Chondrocyte (in vitro differentiated cells): ENCODE data around the gene PPFIBP1. TPM values are rescaled to one million over a fixed set of nuclear protein-coding genes. Genes with fewer than 3 reads are reported as not detected.

Experiments
- DNase-seq: peaks from one replicate; pipeline ENCODE4 v3.0.0; 2021; ENCODE audit warnings: mixed read lengths, low spot score
- H3K27ac Mint-ChIP-seq: one replicate; pipeline ENCODE4 v1.8.0; 2021; ENCODE audit warnings: mild to moderate bottlenecking, moderate library complexity, mixed read lengths; ENCODE audit not compliant: unreplicated experiment
- H3K27me3 Mint-ChIP-seq: 2 replicates; pipeline ENCODE4 v1.8.0; 2021; ENCODE audit warnings: low read depth, mixed read lengths
- H3K36me3 Mint-ChIP-seq: 2 replicates; pipeline ENCODE4 v1.8.0; 2021; ENCODE audit warnings: low read depth, mixed read lengths
- H3K4me1 Mint-ChIP-seq: 2 replicates; pipeline ENCODE4 v1.8.0; 2021; ENCODE audit warnings: low read depth, mild to moderate bottlenecking, mixed read lengths
- H3K4me3 Mint-ChIP-seq: one replicate; pipeline ENCODE4 v1.8.0; 2021; ENCODE audit warnings: mild to moderate bottlenecking, moderate library complexity, mixed read lengths; ENCODE audit not compliant: unreplicated experiment
- H3K9me3 Mint-ChIP-seq: 2 replicates; pipeline ENCODE4 v1.8.0; 2021; ENCODE audit warnings: low read depth, mixed read lengths
- CTCF ChIP-seq: fragments of 200-600 bp; sonication (generic); IDR thresholded peaks from 2 replicates; pipeline ENCODE4 v1.5.0; 2021; ENCODE audit warnings: antibody characterized with exemption, mild to moderate bottlenecking, moderate library complexity
- total RNA-seq: library from RNA; stranded (reverse); gene quantifications from 3 replicates; pipeline ENCODE4 v1.2.1, GENCODE V29; 2021

Gene PPFIBP1
- total RNA-seq, 1 donor from 2014 or later = 85.0 TPM

- Mint-ChIP-seq H3K27me3 (no peaks in the 10 kb centered on the region), H3K27ac (peak overlapping the region; percentile 9), H3K4me3 (no peak overlapping the region), H3K4me1 (peaks cover 10% of the 10 kb centered on the region), H3K36me3 (no peaks in the 10 kb centered on the region), H3K9me3 (peaks cover 3% of the 10 kb centered on the region)
- no peak for TF ChIP-seq CTCF
- no peak for DNase-seq
Observed at GRCh38 chr12:27511031-27511722, 12.8 kb upstream of the PPFIBP1 start.

DNA sequence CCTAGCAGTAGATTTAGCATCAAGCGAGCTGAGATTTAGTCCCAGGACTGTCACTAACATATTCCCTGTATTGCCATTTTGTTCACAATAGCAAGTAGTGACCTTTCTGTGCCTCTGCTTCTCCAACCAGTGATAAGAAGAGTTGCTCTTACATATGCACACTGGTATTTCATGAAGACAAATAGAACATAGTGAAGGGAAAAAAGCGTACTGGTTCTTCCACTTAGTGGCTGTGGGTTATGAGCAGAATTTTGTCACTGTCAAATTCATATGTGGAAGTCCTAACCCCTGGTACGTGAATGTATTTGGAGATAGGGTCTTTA lies 12.3 kb upstream of the PPFIBP1 start:
- no peak for TF ChIP-seq CTCF
- Mint-ChIP-seq H3K27ac (peak overlapping the region; percentile 9), H3K36me3 (no peaks in the 10 kb centered on the region), H3K9me3 (peaks cover 2% of the 10 kb centered on the region), H3K4me3 (no peak overlapping the region), H3K27me3 (no peaks in the 10 kb centered on the region), H3K4me1 (peaks cover 10% of the 10 kb centered on the region)
- DNase-seq = no peak

GRCh38 chr12:27513155-27513824 lies 10.7 kb upstream of the PPFIBP1 start:
- TF ChIP-seq CTCF = no peak
- no peak overlapping the region for H3K27ac Mint-ChIP-seq
- H3K4me3 Mint-ChIP-seq = no peak overlapping the region
- peaks cover 10% of the 10 kb centered on the region for H3K4me1 Mint-ChIP-seq
- no peaks in the 10 kb centered on the region for H3K27me3 Mint-ChIP-seq
- no peak for DNase-seq
- no peaks in the 10 kb centered on the region for H3K36me3 Mint-ChIP-seq
- H3K9me3 Mint-ChIP-seq = no peaks in the 10 kb centered on the region

GRCh38 chr12:27515671-27516070 lies 8.3 kb upstream of the PPFIBP1 start:
- no peak for TF ChIP-seq CTCF
- H3K27me3 Mint-ChIP-seq = no peaks in the 10 kb centered on the region
- no peak overlapping the region for H3K4me3 Mint-ChIP-seq
- no peaks in the 10 kb centered on the region for H3K9me3 Mint-ChIP-seq
- no peak overlapping the region for H3K27ac Mint-ChIP-seq
- DNase-seq = no peak
- no peaks in the 10 kb centered on the region for H3K36me3 Mint-ChIP-seq
- H3K4me1 Mint-ChIP-seq = peaks cover 12% of the 10 kb centered on the region

GRCh38 chr12:27516625-27517024 lies 7.4 kb upstream of the PPFIBP1 start:
- TF ChIP-seq CTCF = no peak
- DNase-seq = no peak
- Mint-ChIP-seq H3K4me1 (peaks cover 13% of the 10 kb centered on the region), H3K4me3 (no peak overlapping the region), H3K36me3 (no peaks in the 10 kb centered on the region), H3K27me3 (no peaks in the 10 kb centered on the region), H3K9me3 (no peaks in the 10 kb centered on the region), H3K27ac (no peak overlapping the region)
